ENCODE results near the gene MBIP. TPM values are rescaled to one million over a fixed set of nuclear protein-coding genes. Genes with fewer than 3 reads are reported as not detected.

MBIP gene
- total RNA-seq, 4 donors from 2014 or later = 5.2 to 14.7 (median 9.3) TPM

DNA sequence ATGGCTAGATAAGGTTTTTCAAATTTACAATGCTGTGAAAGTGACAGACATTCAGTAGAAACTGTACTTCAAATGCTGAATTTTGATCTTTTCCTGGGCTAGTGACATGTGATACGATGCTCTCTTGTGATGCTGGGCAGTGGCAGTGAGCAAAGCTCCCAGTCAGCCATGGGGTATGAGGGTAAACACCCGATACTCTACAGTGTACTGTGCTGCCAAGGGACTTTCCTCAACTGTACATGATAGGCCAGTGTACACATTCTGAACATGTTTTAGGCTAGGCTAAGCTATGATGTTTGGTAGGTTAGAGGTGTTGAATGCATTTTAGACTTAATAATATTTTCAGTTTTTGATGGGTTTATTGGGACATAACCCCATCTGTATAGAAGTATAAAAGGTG lies 17.6 kb downstream of the MBIP start:
- peaks cover under 1 to 99% (median 5%) of the 10 kb centered on the region in 3 donors for H3K36me3 ChIP-seq
- H3K27ac ChIP-seq = no peak overlapping the region
- no peak overlapping the region for H3K4me3 ChIP-seq
- H3K9me3 ChIP-seq = no peaks in the 10 kb centered on the region
- TF ChIP-seq POLR2A (IDR thresholded peaks at IDR 0.05) = no peak
- TF ChIP-seq, protein P1, sequence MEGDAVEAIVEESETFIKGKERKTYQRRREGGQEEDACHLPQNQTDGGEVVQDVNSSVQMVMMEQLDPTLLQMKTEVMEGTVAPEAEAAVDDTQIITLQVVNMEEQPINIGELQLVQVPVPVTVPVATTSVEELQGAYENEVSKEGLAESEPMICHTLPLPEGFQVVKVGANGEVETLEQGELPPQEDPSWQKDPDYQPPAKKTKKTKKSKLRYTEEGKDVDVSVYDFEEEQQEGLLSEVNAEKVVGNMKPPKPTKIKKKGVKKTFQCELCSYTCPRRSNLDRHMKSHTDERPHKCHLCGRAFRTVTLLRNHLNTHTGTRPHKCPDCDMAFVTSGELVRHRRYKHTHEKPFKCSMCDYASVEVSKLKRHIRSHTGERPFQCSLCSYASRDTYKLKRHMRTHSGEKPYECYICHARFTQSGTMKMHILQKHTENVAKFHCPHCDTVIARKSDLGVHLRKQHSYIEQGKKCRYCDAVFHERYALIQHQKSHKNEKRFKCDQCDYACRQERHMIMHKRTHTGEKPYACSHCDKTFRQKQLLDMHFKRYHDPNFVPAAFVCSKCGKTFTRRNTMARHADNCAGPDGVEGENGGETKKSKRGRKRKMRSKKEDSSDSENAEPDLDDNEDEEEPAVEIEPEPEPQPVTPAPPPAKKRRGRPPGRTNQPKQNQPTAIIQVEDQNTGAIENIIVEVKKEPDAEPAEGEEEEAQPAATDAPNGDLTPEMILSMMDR (IDR thresholded peaks at IDR 0.05) = no peak
- intact Hi-C loops (cut with DNase I) = no loop called here
- no peaks in the 10 kb centered on the region for H3K4me1 ChIP-seq
- WGBS, 2 donors = 90 to 95% methylated on average over 2 of the region's 2 CpGs
- no peak for DNase-seq
- H3K27me3 ChIP-seq = no peaks in the 10 kb centered on the region

DNA sequence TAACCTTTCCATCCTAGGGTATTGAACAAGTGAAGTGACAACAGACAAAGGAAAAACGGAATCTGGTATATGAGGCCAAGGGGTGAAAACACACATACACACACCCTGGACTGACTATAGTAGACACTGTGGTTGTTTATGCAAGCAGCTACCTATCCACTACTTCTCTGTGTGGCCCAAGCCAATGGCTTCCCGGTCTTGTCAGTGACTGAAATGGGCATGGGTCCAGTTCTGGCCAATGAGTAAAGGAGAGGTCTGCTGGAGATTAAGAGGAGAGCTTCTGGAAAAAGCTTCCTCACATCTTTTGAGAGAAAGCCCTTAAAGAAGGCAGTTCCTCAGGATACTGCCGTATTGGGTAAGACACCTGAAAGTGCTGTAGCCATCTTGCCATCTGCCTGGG lies 19.3 kb downstream of the MBIP start:
- Histone ChIP-seq H3K4me1 (no peaks in the 10 kb centered on the region), H3K27me3 (no peaks in the 10 kb centered on the region), H3K4me3 (no peak overlapping the region), H3K36me3 (peaks cover 8 to 99% (median 13%) of the 10 kb centered on the region in 3 donors), H3K27ac (no peak overlapping the region), H3K9me3 (no peaks in the 10 kb centered on the region)
- TF ChIP-seq, protein P1 (IDR thresholded peaks at IDR 0.05) = no peak
- no peak for TF ChIP-seq POLR2A (IDR thresholded peaks at IDR 0.05)
- WGBS, 2 donors = 89 to 94% methylated on average over 3 of the region's 3 CpGs
- DNase-seq = no peak
- intact Hi-C loops (cut with DNase I) = no loop called here

DNA sequence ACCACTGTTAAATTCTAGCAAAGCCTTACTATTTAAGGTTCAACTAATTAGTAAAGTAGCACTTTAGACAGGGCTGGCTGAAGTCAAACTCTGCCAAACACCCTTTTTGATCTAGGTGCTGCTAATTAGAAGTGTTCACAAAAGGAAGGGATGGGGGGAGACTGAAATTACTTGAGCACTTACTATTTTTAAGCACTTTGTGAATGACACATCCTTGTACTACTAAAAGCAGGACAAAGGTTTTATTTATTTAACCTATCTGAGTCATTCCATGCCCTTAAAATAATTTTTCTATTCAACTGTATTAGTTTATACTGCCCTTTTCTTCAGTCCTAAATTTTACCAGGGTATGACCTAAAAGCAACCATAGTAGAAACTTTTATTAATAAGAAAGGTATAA lies 20.1 kb downstream of the MBIP start:
- TF ChIP-seq POLR2A (IDR thresholded peaks at IDR 0.05) = no peak
- TF ChIP-seq, protein P1 (IDR thresholded peaks at IDR 0.05) = no peak

DNA sequence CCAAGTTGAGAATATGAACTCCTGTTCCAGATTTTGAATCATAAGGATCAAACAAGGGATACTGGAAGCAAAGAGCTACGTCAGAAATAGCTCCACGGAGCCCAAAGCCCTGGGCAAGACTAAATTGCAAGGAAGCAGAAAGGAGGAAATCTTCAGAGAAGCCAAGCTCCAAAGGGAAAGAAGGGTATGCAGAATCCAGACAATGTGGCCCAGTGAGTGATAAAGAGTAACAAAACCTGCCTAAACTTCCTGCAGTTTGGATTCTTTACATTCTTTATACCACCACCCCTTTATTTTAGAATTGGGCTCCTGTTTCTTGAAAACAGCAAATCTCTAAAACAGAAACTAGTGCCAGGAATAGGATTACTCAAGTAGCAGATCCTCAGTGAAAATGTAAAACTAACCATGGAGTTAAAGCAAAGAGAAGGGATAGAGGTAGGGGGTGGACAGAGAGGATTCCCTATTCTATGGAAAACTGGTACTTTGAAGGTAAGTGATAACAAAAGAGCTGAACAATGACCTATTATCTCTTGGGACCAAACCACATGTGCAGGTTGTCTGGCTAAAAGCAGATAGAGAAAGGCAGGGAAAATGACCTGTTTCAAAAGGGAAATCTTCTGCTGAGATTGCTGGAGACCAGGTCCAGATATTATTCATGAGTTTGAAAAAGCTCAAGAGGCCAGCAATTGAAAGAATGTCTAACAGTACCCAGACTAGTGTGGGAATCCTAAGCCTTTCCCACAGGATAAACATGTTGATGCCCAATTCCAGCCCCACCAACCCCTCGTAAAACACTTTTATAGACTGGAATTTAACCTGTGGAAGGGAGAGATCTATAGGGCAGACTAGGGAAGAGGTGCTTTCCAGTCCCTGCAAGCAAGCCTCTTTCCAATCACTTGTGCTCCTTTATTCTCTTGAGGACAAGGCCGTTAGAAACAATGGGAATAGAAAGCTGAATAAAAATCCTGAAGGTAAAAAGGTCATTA lies 24.5 kb downstream of the MBIP start:
- TF ChIP-seq POLR2A (IDR thresholded peaks at IDR 0.05) = no peak
- TF ChIP-seq, protein P1 (IDR thresholded peaks at IDR 0.05) = no peak
- Histone ChIP-seq H3K4me3 (no peak overlapping the region), H3K36me3 (peaks cover 8 to 51% (median 13%) of the 10 kb centered on the region in 3 donors), H3K27me3 (no peaks in the 10 kb centered on the region), H3K4me1 (no peaks in the 10 kb centered on the region), H3K9me3 (no peaks in the 10 kb centered on the region), H3K27ac (no peak overlapping the region)
- 47 to 55% methylated on average over 4 of the region's 4 CpGs for WGBS, 2 donors
- no peak for DNase-seq
- intact Hi-C loops (cut with DNase I) = no loop called here

More for the DNA sequence above, 20.1 kb downstream of the MBIP start:
- Histone ChIP-seq H3K4me1 (no peaks in the 10 kb centered on the region), H3K27ac (no peak overlapping the region), H3K27me3 (no peaks in the 10 kb centered on the region), H3K4me3 (no peak overlapping the region), H3K9me3 (no peaks in the 10 kb centered on the region), H3K36me3 (peaks cover 8 to 94% (median 13%) of the 10 kb centered on the region in 3 donors)
- intact Hi-C loops (cut with DNase I) = no loop called here
- DNase-seq = no peak

DNA sequence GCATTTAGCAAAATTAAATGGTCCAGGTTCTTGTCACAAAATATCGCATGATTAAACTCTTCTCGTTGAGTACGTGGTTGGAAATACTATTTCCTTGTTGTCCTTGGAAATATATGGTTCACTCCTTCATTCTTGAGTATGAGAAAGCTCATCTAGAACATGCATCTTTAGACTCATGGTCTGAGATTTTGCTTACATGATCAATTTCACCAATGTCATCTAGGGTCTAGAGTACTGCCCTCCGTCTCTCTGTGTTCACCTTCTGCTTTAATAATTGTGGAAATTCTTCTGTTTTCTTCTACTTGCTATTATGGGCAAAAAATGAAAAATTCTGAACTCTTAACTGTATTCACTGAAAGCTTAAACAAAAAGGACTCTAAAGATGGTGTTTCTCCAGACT lies 25.9 kb downstream of the MBIP start:
- no peak overlapping the region for H3K4me3 ChIP-seq
- DNase-seq = no peak
- intact Hi-C loops (cut with DNase I) = no loop called here
- H3K4me1 ChIP-seq = no peaks in the 10 kb centered on the region
- TF ChIP-seq, protein P1 (IDR thresholded peaks at IDR 0.05) = no peak
- no peak for TF ChIP-seq POLR2A (IDR thresholded peaks at IDR 0.05)
- no peaks in the 10 kb centered on the region for H3K27me3 ChIP-seq
- H3K27ac ChIP-seq = no peak overlapping the region
- peaks cover 8 to 37% (median 13%) of the 10 kb centered on the region in 3 donors for H3K36me3 ChIP-seq
- H3K9me3 ChIP-seq = no peaks in the 10 kb centered on the region
- 95 to 100% methylated on average over 4 of the region's 4 CpGs for WGBS, 2 donors

Data from esophagus squamous epithelium (tissue), 5 donors.